Activated T-cell treated with anti-CD3 and anti-CD28 coated beads, Interleukin-2, amount 50 U/mL, for 72 hours (primary cell): ENCODE measurements around the gene LRCOL1. TPM values are rescaled to one million over a fixed set of nuclear protein-coding genes. Genes with fewer than 3 reads are reported as not detected.
"Not testable (repeated sequence)": the region's sequence is repeated elsewhere in the genome, so short reads cannot be mapped to it uniquely, and the experiment has no call there.

ENCODE experiments used
- ATAC-seq, 2 donors: fragments of 150-1000 bp; cut with Tn5 transposase; replicated peaks in 1 of 2; 2 replicates each; pipeline ENCODE4 v1.10.0; 2021; ENCODE audit warnings: moderate library complexity in 2 of 2, mild to moderate bottlenecking in 1 of 2
- DNase-seq, 2 donors: peaks; one replicate each; pipeline ENCODE4 v3.0.0; 2021 to 2022; ENCODE audit warnings: mixed read lengths in 1 of 2
- H3K27ac Mint-ChIP-seq: one replicate; pipeline ENCODE4 v1.8.0; 2022; ENCODE audit warnings: mild to moderate bottlenecking, moderate library complexity, mixed read lengths
- H3K27me3 Mint-ChIP-seq: one replicate; pipeline ENCODE4 v1.8.0; 2022; ENCODE audit warnings: low read depth, mixed read lengths
- H3K36me3 Mint-ChIP-seq, 2 donors: one replicate each; pipeline ENCODE4 v1.8.0; 2022; ENCODE audit warnings: mixed read lengths in 2 of 2, mild to moderate bottlenecking in 1 of 2; ENCODE audit not compliant: insufficient read depth in 2 of 2
- H3K4me1 Mint-ChIP-seq: one replicate; pipeline ENCODE4 v1.8.0; 2022; ENCODE audit warnings: low read depth, mixed read lengths
- H3K4me3 Mint-ChIP-seq, 2 donors: one replicate each; pipeline ENCODE4 v1.8.0; 2022; ENCODE audit warnings: mild to moderate bottlenecking in 2 of 2, mixed read lengths in 2 of 2, moderate library complexity in 2 of 2
- H3K9me3 Mint-ChIP-seq, 2 donors: one replicate each; pipeline ENCODE4 v1.8.0; 2022; ENCODE audit warnings: mixed read lengths in 2 of 2
- total RNA-seq, 2 donors: library from RNA; stranded (reverse); gene quantifications; one replicate each; pipeline ENCODE4 v1.2.3, GENCODE V29; 2022

Gene LRCOL1
- total RNA-seq, 2 donors from 2014 or later: not detected

DNA sequence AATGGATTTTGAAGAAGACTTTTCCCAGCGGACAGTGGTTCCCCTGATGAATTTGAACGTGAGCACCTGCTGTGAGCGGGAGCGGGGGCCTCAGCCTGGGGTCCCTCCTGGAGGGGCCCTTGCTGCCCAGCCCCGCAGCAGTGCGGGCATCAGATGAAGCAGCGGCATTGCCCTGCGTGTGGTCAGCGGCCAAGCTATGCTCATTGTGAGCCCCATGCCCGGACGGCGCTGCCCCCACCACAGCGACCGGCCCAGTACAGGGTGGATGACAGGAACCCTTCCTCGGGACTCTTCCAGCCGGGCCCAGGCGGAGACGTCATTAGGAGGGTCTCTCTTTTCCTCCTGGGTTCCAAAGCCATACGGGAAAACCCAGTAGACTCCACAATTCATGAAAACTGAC is 3.5 kb downstream of the LRCOL1 start:
- Mint-ChIP-seq H3K4me1 (peaks cover 15% of the 10 kb centered on the region), H3K9me3 (peaks cover 0 to 4% of the 10 kb centered on the region in 2 donors), H3K36me3 (peaks cover 4 to 5% of the 10 kb centered on the region in 2 donors), H3K27ac (no peak overlapping the region), H3K4me3 (no peak overlapping the region), H3K27me3 (peaks cover 74% of the 10 kb centered on the region)
- no peak for ATAC-seq
- no peak for DNase-seq

DNA sequence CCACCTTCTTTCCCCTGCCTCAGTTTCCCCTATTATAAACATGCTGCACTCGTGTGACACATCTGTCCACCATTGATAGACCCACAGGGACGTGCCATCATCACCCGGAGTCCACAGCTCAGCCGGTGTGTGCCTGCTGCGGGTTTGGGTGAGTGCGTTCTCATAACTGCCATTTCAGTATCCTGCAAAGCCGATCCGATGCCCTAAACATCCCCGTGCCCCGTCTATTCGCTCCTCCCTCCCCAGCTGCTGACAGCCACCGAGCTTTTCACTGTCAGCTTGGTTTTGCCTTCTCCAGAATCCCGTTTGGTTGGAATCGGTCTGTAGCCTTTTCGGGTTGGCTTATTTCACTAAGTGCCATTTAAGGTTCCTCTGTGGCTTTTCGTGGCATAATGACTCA is 3.9 kb downstream of the LRCOL1 start:
- Mint-ChIP-seq H3K36me3 (peaks cover 3 to 4% of the 10 kb centered on the region in 2 donors), H3K27me3 (peaks cover 72% of the 10 kb centered on the region), H3K4me3 (no peak overlapping the region), H3K9me3 (peaks cover 0 to 3% of the 10 kb centered on the region in 2 donors), H3K27ac (no peak overlapping the region), H3K4me1 (peaks cover 15% of the 10 kb centered on the region)
- no peak for ATAC-seq
- DNase-seq: no peak

DNA sequence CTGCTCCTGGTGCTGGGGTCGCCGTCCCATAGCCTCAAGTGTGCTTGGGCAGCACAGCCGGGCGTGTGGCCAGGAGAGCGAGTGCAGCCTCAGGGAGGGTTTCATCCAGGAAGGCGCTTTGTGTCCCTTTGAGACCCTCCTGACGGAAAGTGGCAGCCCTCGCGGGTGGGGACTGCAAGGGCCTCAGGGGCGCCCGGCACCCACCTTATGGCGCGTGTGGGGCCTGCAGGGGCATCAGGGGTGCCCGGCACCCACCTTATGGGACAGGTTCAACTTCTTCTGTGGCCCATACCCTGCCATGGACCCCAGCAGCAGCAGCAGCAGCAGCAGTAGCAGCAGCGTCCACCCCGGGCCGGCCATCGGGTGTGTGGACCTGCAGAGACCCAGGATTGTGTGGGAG is 4.5 kb downstream of the LRCOL1 start:
- Mint-ChIP-seq H3K36me3 (no peaks in the 10 kb centered on the region), H3K4me3 (no peak overlapping the region), H3K4me1 (peaks cover 14% of the 10 kb centered on the region), H3K27ac (no peak overlapping the region), H3K9me3 (no peaks in the 10 kb centered on the region), H3K27me3 (peaks cover 72% of the 10 kb centered on the region)
- no peak for ATAC-seq
- DNase-seq: no peak

DNA sequence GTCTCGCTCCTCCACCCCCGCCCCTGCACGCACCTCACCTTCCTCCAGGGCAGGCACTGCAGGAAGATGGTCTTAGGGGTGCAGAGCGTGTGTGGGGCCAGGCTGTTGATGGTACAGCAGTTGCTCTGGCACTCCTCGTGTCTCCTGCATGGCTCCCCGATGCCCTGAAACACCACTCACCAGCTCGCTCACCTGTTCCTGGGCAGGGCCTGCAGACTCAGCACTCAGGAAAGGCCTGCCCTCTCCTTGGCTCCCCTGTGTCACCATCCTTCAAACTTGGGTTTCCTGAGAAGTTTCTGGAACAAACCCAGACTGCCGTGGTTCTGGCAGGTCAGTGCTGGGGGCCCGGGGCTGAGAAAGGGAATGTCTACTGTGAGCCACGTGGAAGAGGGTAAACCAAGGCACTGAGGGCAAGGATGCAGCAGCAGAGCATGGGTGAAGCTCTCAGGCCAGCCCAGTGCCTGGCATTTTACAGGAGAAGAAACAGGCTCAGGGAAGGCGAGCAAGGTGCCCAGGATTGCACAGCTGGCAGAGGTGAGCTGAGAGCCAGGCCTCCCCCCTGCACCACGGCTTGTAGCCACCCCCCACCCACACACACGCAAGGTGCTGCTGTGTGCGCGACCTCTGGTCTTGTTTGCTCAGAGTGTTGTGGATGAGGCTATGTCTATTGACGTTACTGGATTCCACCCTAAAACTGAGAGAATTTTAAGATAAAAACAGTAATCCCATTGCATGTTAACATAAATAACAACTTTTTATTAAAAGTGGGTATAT is 5.5 kb downstream of the LRCOL1 start:
- ATAC-seq (no peak), DNase-seq (no peak)
- Mint-ChIP-seq H3K36me3 (no peaks in the 10 kb centered on the region), H3K4me3 (no peak overlapping the region), H3K27ac (no peak overlapping the region), H3K9me3 (no peaks in the 10 kb centered on the region), H3K27me3 (peaks cover 63% of the 10 kb centered on the region), H3K4me1 (peaks cover 10% of the 10 kb centered on the region)

DNA sequence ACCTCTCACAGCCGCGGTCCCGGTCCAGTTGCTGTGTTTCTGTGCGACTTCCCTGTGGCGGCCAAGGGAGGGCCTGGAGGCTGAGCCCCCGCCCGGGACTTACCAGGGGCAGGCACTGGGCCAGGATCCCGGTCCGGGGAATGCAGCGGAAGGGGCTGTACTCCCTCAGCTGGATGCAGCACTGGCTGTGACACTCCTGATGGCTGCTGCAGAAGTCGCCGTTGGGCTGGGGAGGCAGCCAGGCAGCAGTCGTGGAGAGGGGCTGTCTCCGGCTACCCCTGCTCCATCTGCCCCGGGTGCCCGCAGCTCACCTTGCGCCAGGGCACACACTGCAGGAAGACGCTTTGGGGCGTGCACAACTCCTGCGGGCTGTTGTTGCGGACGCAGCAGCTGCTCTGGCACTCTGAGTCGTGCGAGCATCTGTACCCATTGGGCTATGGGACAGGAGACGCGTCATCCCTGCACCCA is 6.2 kb downstream of the LRCOL1 start:
- no peaks in the 10 kb centered on the region for H3K9me3 Mint-ChIP-seq
- H3K27me3 Mint-ChIP-seq: peaks cover 67% of the 10 kb centered on the region
- DNase-seq: no peak
- ATAC-seq: peak in 1 of 2 donors; percentile 26
- H3K36me3 Mint-ChIP-seq: no peaks in the 10 kb centered on the region
- no peak overlapping the region for H3K27ac Mint-ChIP-seq
- no peak overlapping the region for H3K4me3 Mint-ChIP-seq
- H3K4me1 Mint-ChIP-seq: peaks cover 14% of the 10 kb centered on the region

DNA sequence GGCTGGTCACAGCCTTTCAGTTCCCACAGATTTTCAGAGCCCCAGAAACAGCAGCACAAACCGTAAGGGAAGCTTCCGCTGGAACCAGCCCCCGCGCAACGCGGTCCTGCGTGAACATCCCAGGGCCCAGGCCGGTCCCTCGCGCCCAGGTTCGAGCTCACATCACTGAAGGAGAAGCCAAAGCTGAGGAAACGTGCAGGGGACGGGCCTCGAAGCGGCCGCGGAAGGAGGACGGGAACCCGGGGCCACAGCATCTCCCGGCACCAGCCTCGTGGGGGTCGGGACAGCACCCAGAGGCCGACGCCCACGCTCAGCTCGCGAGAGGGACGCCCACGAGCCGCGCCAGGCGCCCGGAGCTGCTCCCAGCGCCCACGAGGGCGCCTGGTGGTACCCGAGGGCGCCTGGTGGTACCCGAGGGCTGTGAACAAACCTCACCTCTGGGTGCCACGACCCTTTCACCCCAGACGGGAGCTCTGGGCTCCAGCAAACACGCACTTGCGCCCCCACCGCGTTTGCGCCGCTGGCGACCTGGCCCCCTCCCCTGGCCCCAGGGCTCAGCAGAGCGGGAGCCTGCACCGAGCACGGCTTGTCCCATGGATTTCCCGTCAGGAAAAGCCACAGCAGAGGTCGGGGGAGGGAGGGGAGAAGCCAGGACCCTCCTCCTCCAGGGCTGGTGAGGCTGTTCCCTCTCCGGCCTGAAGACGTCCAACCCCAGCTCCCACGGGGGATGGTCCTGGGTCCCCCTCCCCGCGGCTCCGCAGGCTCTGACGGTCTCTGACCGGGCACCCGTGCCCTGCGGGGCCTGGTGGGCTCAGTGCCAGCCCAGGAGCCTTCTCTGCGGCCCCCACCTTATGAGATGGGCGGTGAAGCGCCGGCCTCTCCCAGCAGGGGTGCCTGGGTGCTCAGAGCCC is 6.9 kb downstream of the LRCOL1 start:
- Mint-ChIP-seq H3K4me3 (no peak overlapping the region), H3K36me3 (no peaks in the 10 kb centered on the region), H3K27me3 (peaks cover 67% of the 10 kb centered on the region), H3K9me3 (no peaks in the 10 kb centered on the region), H3K27ac (no peak overlapping the region), H3K4me1 (peaks cover 20% of the 10 kb centered on the region)
- DNase-seq (no peak), ATAC-seq (no peak)

DNA sequence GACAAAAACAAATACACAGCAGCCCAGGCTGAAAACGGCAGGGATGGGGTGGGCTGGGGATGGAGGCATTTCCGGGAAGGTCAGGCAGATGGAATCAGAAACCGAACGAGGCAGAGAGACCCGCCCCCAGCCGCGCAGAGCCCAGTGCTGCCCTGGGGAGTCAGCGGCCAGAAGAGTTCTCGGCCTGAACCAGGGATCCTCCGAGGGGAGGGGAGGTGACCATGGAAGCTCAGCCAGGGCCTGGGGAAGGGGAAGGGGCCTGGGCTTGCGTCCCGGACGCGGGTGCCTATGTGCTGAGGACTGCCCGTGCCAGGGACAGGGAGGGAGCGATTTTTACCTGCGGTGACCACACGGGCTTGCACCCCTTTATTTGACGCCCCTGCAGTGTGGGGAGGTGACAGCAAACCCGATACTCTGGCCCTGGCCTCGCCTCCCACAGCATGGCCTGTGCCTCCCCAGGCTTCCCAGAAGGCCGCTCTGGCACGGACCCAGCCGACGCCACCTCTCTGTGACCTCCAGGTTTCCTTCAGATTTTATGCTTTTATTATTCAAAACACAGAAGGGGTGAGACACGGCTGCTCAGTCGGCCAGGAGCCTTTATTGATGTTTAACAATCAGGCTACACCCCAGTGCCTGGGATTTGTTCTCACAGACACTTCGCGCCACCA is 7.7 kb downstream of the LRCOL1 start:
- H3K9me3 Mint-ChIP-seq: no peaks in the 10 kb centered on the region
- ATAC-seq (no peak), DNase-seq (no peak)
- no peak overlapping the region for H3K4me3 Mint-ChIP-seq
- peaks cover 18% of the 10 kb centered on the region for H3K4me1 Mint-ChIP-seq
- H3K27ac Mint-ChIP-seq: no peak overlapping the region
- H3K36me3 Mint-ChIP-seq: no peaks in the 10 kb centered on the region
- H3K27me3 Mint-ChIP-seq: peaks cover 64% of the 10 kb centered on the region

DNA sequence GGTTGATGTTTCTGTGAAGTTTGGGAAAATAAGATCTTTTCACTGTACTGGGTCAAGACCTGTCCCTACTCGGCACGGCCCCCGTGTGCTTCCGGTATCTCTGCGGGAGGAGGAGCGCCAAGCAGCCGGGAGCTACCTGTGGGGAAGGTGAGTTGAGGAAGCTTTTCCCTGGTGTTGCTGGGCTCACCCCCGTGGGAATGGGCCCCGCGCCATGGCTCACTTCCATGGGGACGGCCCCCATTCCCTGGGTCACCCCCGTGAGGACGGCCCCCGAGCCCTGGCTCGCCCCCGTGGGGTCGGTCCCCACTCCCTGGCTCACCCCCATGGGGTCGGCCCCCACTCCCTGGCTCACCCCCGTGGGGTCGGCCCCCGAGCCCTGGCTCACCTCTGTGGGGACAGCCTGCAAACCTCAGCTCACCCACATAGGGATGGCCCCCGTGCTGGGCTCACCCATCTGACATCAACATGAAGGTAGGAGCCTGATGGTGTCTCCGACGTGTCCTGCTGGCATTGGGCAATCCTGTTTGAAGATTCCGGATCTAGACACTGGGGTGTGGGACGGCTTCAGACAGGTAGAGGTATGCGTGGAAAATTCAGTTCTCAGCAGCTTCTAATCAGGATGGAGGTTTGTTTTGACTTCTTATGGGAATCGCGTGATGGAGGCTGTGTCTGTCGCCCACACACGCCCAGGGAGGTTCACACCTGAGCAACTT is 9.1 kb downstream of the LRCOL1 start:
- no peak for ATAC-seq
- no peak overlapping the region for H3K27ac Mint-ChIP-seq
- H3K9me3 Mint-ChIP-seq: no peaks in the 10 kb centered on the region
- no peaks in the 10 kb centered on the region for H3K36me3 Mint-ChIP-seq
- peak overlapping the region; percentile 65 to 69 for H3K4me3 Mint-ChIP-seq
- DNase-seq: no peak
- peaks cover 25% of the 10 kb centered on the region for H3K4me1 Mint-ChIP-seq
- H3K27me3 Mint-ChIP-seq: peaks cover 59% of the 10 kb centered on the region

DNA sequence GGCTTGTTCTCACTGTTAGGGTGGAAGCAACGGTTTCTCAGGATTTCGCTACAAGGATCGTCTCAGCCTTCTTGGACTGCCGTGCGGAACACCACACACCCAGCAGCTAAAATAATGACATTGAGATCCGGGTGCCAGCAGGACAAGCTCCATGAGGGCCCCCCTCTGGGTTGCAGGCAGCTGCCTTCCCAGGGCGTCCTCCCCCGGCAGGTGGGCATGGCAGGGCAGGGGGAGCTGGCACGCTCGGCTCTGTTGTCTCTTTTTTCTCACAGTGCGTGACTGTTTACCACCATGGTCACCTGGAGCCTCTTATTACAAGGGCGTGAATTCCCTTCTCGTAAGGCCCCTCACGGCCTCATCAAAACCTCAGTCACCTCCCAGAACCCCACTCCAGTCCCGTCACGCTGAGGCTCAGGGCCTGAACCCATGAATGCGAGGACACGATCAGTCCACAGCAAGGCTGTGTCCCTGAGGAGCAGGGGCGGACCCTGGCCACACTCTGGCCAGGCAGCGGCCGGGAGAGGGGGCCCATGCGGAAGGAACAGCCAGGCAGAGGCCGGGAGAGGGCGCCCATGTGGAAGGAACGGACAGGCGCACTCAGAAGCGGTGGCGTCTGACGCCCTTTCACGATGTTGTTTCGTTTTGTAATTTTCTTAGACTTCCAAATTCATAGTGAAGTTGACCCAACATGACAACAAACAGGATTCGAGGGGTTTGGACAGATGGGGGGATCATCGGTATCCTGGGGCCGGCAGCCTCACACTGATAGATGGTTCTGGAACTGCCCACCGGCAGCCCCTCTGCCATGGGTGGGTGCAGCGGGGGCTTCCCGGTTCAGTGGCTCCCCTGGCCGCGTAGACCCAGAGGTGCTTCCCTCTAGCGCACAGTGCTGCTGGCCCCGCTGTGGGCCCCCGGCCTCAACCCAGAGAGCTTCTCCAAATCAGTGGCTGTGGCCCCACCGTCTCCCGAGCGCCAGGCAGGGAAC is 10.0 kb downstream of the LRCOL1 start:
- Mint-ChIP-seq H3K36me3 (no peaks in the 10 kb centered on the region), H3K4me1 (peaks cover 25% of the 10 kb centered on the region), H3K27ac (no peak overlapping the region), H3K4me3 (peak overlapping the region; percentile 65 to 69), H3K9me3 (no peaks in the 10 kb centered on the region), H3K27me3 (peaks cover 66% of the 10 kb centered on the region)
- DNase-seq: peak; percentile 51 to 61
- ATAC-seq: peak; percentile 71 to 77

DNA sequence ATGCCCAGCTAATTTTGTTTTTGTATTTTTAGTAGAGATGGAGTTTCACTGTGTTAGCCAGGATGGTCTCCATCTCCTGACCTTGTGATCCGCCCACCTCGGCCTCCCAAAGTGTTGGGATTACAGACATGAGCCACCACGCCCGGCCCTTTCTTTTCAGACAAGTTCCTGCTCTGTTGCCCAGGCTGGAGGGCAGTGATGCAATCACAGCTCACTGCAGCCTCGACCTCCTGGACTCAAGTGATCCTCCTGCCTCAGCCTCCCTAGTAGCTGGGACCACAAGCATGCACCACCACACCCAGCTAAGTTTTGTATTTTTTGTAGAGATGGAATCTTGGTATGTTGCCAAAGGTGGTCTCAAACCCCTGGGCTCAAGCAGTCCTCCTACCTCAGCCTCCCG is 10.9 kb downstream of the LRCOL1 start:
- Mint-ChIP-seq H3K4me1 (peaks cover 25% of the 10 kb centered on the region), H3K27me3 (peaks cover 61% of the 10 kb centered on the region), H3K4me3 (peak overlapping the region; percentile 65 to 69)
- H3K27ac Mint-ChIP-seq, H3K9me3 Mint-ChIP-seq, DNase-seq, ATAC-seq, H3K36me3 Mint-ChIP-seq: not testable (repeated sequence)

DNA sequence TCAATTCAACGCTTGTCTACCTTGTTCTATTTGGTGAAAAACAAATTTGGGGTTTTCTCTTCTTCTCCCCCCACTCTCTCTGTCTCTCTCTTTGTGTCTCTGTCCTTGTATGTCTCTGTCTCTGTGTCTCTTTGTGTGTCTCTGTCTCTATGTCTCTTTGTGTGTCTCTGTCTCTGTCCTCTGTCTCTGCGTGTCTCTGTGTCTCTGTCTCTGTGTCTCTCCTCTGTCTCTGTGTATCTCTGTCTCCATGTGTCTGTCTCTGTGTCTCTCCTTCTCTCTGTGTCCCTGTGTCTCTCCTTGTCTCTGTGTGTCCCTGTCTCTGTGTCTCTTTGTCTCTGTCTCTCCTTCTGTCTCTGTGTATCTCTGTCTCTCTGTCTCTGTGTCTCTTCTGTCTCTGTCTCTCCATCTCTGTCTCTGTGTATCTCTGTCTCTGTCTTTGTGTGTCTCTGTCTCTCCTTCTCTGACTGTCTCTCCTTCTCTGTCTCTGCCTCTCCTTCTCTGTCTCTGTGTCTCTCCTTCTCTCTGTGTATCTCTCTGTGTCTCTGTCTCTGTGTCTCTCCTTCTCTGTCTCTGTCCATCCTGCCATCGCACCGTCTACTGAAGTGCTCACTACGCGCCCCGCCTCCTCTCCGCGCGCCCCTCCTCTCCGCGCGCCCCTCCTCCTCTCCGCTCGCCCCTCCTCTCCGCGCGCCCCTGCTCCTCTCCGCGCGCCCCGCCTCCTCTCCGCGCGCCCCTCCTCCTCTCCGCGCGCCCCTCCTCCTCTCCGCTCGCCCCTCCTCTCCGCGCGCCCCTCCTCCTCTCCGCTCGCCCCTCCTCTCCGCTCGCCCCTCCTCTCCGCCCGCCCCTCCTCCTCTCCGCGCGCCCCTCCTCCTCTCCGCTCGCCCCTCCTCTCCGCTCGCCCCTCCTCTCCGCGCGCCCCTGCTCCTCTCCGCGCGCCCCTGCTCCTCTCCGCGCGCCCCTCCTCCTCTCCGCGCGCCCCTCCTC is 12.8 kb downstream of the LRCOL1 start:
- Mint-ChIP-seq H3K36me3 (no peaks in the 10 kb centered on the region), H3K9me3 (no peaks in the 10 kb centered on the region), H3K4me1 (peaks cover 25% of the 10 kb centered on the region), H3K4me3 (peak overlapping the region; percentile 78 to 87), H3K27me3 (peaks cover 66% of the 10 kb centered on the region), H3K27ac (peak overlapping the region; percentile 13)
- DNase-seq: peak; percentile 40 to 49
- ATAC-seq: peak in 1 of 2 donors; percentile 59
